Common myeloid progenitor, CD34-positive (primary cell): ENCODE measurements around the gene RPS29.

Experiments
- CTCF ChIA-PET: fragments of 350-600 bp; sonication (Branson Sonifier 250); formaldehyde crosslinking; loops from one replicate; lab custom pipeline; 2021; ENCODE audit warnings: antibody characterized with exemption; lab: Charles Lee
- POLR2A ChIA-PET: fragments of 350-600 bp; sonication (Branson Sonifier 250); formaldehyde crosslinking; loops from one replicate; lab custom pipeline; 2021; ENCODE audit warnings: antibody characterized with exemption; lab: Charles Lee
- DNase-seq, 3 donors: peaks; one replicate each; pipeline versions ENCODE4 v3.0.0 to v3.0.0-alpha.2; 2013
- H3K27ac ChIP-seq, 2 experiments: 1 replicate in 1 of 2; 2 replicates in 1 of 2; pipeline ENCODE4 v1.7.0; 2013; ENCODE audit warnings: inconsistent platforms in 2 of 2, low read length in 2 of 2, mild to moderate bottlenecking in 2 of 2, low read depth in 1 of 2, moderate library complexity in 1 of 2; ENCODE audit not compliant: severe bottlenecking in 2 of 2, insufficient read depth in 1 of 2, poor library complexity in 1 of 2
- H3K27me3 ChIP-seq, 5 experiments: replicated peaks in 2 of 5; 1 replicate in 3 of 5; 2 replicates in 2 of 5; pipeline versions ENCODE4 v1.6.1 to v1.7.0; 2013; ENCODE audit warnings: low read length in 4 of 5, mild to moderate bottlenecking in 2 of 5, moderate library complexity in 2 of 5, inconsistent platforms in 1 of 5; ENCODE audit not compliant: insufficient read depth in 5 of 5, control insufficient read depth in 4 of 5
- H3K36me3 ChIP-seq, 4 experiments: 1 replicate in 2 of 4; 2 replicates in 2 of 4; pipeline versions ENCODE4 v1.6.1 to v1.7.0; 2013; ENCODE audit warnings: low read length in 3 of 4, control low read depth in 1 of 4, mild to moderate bottlenecking in 1 of 4; ENCODE audit not compliant: control insufficient read depth in 4 of 4, insufficient read depth in 4 of 4
- H3K4me1 ChIP-seq, 4 experiments: 1 replicate in 3 of 4; 2 replicates in 1 of 4; pipeline versions ENCODE4 v1.6.1 to v1.7.1; 2013; ENCODE audit warnings: low read length in 3 of 4, mild to moderate bottlenecking in 3 of 4, control low read depth in 1 of 4, inconsistent platforms in 1 of 4, moderate library complexity in 1 of 4; ENCODE audit not compliant: control insufficient read depth in 4 of 4, insufficient read depth in 4 of 4; ENCODE audit errors: control extremely low read depth in 1 of 4
- H3K4me3 ChIP-seq, 7 experiments: 1 replicate in 4 of 7; 2 replicates in 3 of 7; pipeline versions ENCODE4 v1.5.1 to v1.7.0; 2013; ENCODE audit warnings: mild to moderate bottlenecking in 7 of 7, low read length in 6 of 7, moderate library complexity in 6 of 7, inconsistent platforms in 2 of 7, low read depth in 2 of 7, control low read depth in 1 of 7; ENCODE audit not compliant: insufficient read depth in 4 of 7, control insufficient read depth in 1 of 7; ENCODE audit errors: extremely low read depth in 1 of 7
- H3K9me3 ChIP-seq, 5 experiments: 1 replicate in 4 of 5; 2 replicates in 1 of 5; pipeline versions ENCODE4 v1.6.1 to v1.7.1; 2013; ENCODE audit warnings: low read length in 4 of 5, mild to moderate bottlenecking in 2 of 5, inconsistent platforms in 1 of 5, low read depth in 1 of 5, moderate library complexity in 1 of 5; ENCODE audit not compliant: control insufficient read depth in 4 of 5, insufficient read depth in 2 of 5; ENCODE audit errors: control extremely low read depth in 1 of 5
- WGBS: methylation state at CpG from one replicate; pipeline ENCODE4 v1.1.5; 2013; ENCODE audit not compliant: insufficient coverage; 5-methylcytosine and 5-hydroxymethylcytosine counted together

Gene RPS29

DNA sequence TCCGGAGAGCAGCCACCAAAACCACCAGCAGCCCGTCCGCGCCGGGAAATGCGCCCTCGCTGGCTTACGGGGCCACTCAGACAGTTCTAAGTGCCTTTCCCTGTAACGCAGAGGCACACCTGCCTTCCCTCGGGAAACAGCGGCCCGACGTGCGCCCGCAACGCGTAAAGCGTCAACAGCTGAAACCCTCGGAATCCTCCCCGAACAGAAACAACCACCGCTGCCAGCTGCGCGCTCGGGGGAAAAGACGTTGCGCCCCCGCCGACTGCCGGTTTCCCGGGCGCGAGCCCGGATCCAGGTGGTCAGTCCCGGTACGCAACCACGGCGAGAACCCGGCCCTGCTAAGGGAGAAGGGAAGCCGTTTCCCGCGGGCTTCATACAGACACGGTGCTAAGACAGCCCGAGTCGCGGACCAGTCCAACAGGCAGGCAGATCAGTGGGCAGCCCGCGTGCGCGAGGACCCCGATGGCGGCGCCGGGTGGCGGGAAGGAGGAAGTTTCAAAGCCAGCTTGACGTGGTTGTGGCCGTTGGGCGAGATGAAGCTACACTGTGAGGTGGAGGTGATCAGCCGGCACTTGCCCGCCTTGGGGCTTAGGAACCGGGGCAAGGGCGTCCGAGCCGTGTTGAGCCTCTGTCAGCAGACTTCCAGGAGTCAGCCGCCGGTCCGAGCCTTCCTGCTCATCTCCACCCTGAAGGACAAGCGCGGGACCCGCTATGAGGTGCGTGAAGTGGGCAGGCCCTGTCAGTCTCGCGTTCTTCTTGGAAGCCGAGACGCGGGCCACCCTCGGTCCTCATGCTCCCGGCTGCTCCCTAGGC is 12.5 kb upstream of the RPS29 start, which contains the start of gene LRR1:
TSS of gene LRR1 (plus strand) at position 456 of the 816 bp plus-strand sequence. CDS start at position 537, 81 bp downstream.
- POLR2A ChIA-PET, result interaction anchor here (0.6 to 2.3 kb wide), 5 partner anchors 12 to 35 kb away, joined by 3 to 16 read pairs (median 9); partner anchors contain the start of genes DNAAF2, MGAT2, RPL36AL and RPS29
- H3K9me3 ChIP-seq, result no peaks in the 10 kb centered on the region
- H3K4me3 ChIP-seq, result peak within 1 kb of the TSS; percentile 88 to 98 (median 95)
- H3K36me3 ChIP-seq, result peaks cover 0 to 12% (median 0%) of the 10 kb centered on the region in 4 experiments
- peaks cover 18 to 48% (median 32%) of the 10 kb centered on the region in 4 experiments for H3K4me1 ChIP-seq
- peak within 1 kb of the TSS; percentile 97 to 99 for H3K27ac ChIP-seq
- H3K27me3 ChIP-seq, result no peaks in the 10 kb centered on the region
- WGBS, result under 1% methylated on average over 59 of the region's 77 CpGs
- peak; percentile 80 to 91 (median 87) for DNase-seq
- CTCF ChIA-PET, result interaction anchor here (0.7 to 3.4 kb wide), 4 partner anchors 11 to 101 kb away, joined by 3 to 20 read pairs (median 4); partner anchors contain the start of genes DNAAF2 and RPS29

DNA sequence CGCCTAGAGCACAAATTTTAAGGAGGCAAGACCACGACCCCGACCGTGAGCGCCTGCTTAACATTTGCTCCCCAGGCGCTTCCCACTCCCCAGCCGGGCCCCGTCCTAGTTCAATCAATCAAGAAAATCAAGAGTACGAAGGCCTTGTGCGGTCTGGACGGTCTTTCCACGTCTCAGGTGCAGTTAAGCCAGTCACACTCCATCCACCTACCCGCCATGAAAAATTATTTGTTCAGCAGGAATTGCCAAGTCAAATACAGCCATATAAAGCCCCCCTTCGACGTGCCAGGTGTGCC is 12.0 kb upstream of the RPS29 start:
- H3K9me3 ChIP-seq, result no peaks in the 10 kb centered on the region
- H3K4me1 ChIP-seq, result peaks cover 19 to 48% (median 32%) of the 10 kb centered on the region in 4 experiments
- ChIA-PET CTCF (interaction anchor here (0.6 to 3.4 kb wide), 5 partner anchors 11 to 100 kb away, joined by 3 to 20 read pairs (median 3); partner anchors contain the start of genes MGAT2, RPL36AL and RPS29), POLR2A (interaction anchor here (1.0 to 2.3 kb wide), 4 partner anchors 12 to 36 kb away, joined by 3 to 16 read pairs (median 9); partner anchors contain the start of genes DNAAF2, MGAT2, RPL36AL and RPS29)
- peak overlapping the region; percentile 88 to 98 (median 95) for H3K4me3 ChIP-seq
- peak overlapping the region; percentile 97 to 99 for H3K27ac ChIP-seq
- H3K36me3 ChIP-seq, result peaks cover 0 to 10% (median 0%) of the 10 kb centered on the region in 4 experiments
- H3K27me3 ChIP-seq, result no peaks in the 10 kb centered on the region
- 0% methylated on average over 15 of the region's 15 CpGs for WGBS
- DNase-seq, result no peak

GRCh38 chr14:49594347-49595091 is 8.3 kb upstream of the RPS29 start:
- Histone ChIP-seq H3K4me3 (peak overlapping the region in 2 of 7 experiments; percentile 16 to 46), H3K27me3 (no peaks in the 10 kb centered on the region), H3K4me1 (peaks cover 19 to 41% (median 30%) of the 10 kb centered on the region in 4 experiments), H3K36me3 (no peaks in the 10 kb centered on the region), H3K9me3 (no peaks in the 10 kb centered on the region), H3K27ac (peak overlapping the region; percentile 75 to 89)
- 5% methylated on average over 4 of the region's 4 CpGs for WGBS
- ChIA-PET POLR2A (interaction anchor here (1.1 to 2.5 kb wide), 3 partner anchors 8 to 40 kb away, joined by 8 to 13 read pairs (median 11); partner anchors contain the start of genes MGAT2, RPL36AL and RPS29), CTCF (interaction anchor here (1.3 to 2.2 kb wide), 5 partner anchors 8 to 40 kb away, joined by 3 to 15 read pairs (median 9); partner anchors contain the start of genes DNAAF2, MGAT2, RPL36AL and RPS29)
- peak; percentile 80 to 94 (median 89) for DNase-seq

DNA sequence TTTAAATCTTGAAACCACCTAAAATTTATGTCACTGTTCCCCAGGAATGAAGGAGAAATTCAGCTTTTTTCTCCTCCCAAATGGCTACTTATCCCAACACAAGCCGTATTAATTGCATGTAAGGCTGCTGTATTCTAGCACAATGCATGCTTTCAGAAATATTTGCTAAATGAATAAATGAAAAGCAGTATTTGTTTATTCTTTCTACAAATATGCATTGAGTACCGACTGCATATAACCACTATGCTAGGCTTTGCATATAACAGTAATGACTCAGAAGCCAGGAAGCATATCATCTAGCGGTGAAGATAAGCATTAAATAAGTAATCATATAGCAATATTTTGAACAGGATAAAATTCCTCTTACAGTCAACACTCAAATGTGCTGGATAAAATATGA is 6.8 kb upstream of the RPS29 start:
- CTCF ChIA-PET, result no interaction called here
- H3K27ac ChIP-seq, result no peak overlapping the region

GRCh38 chr14:49589387-49589786 is 3.2 kb upstream of the RPS29 start:
- no peak overlapping the region for H3K4me3 ChIP-seq
- no peaks in the 10 kb centered on the region for H3K27me3 ChIP-seq
- H3K4me1 ChIP-seq, result peaks cover 9 to 16% (median 12%) of the 10 kb centered on the region in 4 experiments
- ChIA-PET POLR2A (no interaction called here), CTCF (no interaction called here)
- WGBS, result no CpG with 5 or more reads among the region's 3 CpGs
- no peak overlapping the region for H3K27ac ChIP-seq
- no peaks in the 10 kb centered on the region for H3K9me3 ChIP-seq
- DNase-seq, result no peak
- H3K36me3 ChIP-seq, result peaks cover 0 to 4% (median under 1%) of the 10 kb centered on the region in 4 experiments

More for the DNA sequence above, 6.8 kb upstream of the RPS29 start:
- no peak overlapping the region for H3K4me3 ChIP-seq
- peak in 1 of 3 donors; percentile 27 for DNase-seq
- no peaks in the 10 kb centered on the region for H3K9me3 ChIP-seq
- POLR2A ChIA-PET, result interaction anchor here (0.7 kb wide), 1 partner anchor 31 kb away, joined by 4 read pairs; no protein-coding TSS in a partner anchor
- H3K27me3 ChIP-seq, result no peaks in the 10 kb centered on the region
- H3K36me3 ChIP-seq, result no peaks in the 10 kb centered on the region
- WGBS, result no CpG with 5 or more reads among the region's 3 CpGs
- peaks cover 19 to 37% (median 27%) of the 10 kb centered on the region in 4 experiments for H3K4me1 ChIP-seq

GRCh38 chr14:49586673-49587460 is 687 bp upstream of the RPS29 start:
- Histone ChIP-seq H3K4me3 (peak overlapping the region; percentile 44 to 99 (median 93)), H3K9me3 (no peaks in the 10 kb centered on the region), H3K27me3 (no peaks in the 10 kb centered on the region), H3K36me3 (peaks cover 9 to 29% (median 20%) of the 10 kb centered on the region in 4 experiments), H3K27ac (peak overlapping the region; percentile 96 to 98), H3K4me1 (peaks cover 13 to 25% (median 16%) of the 10 kb centered on the region in 4 experiments)
- ChIA-PET POLR2A (interaction anchor here (0.5 to 2.9 kb wide), 6 partner anchors 8 to 181 kb away, joined by 3 to 25 read pairs (median 6); partner anchors contain the start of genes KLHDC2, LRR1, MGAT2 and RPL36AL), CTCF (interaction anchor here (0.6 to 4.2 kb wide), 12 partner anchors 8 to 125 kb away, joined by 3 to 28 read pairs (median 4); partner anchors contain the start of genes LRR1, MGAT2 and RPL36AL)
- WGBS, result 60% methylated on average over 1 of the region's 21 CpGs
- peak; percentile 84 to 90 (median 86) for DNase-seq
